GM12878 (cell line): Measurements from ENCODE around the gene CFAP61. TPM values are rescaled to one million over a fixed set of nuclear protein-coding genes. Genes with fewer than 3 reads are reported as not detected.

Source experiments
- ATAC-seq: fragments of 200-7000 bp; cut with Tn5 transposase; 3 replicates; pipeline ENCODE4 v1.9.1; 2020; ENCODE audit warnings: mild to moderate bottlenecking, moderate library complexity
- BruUV-seq: library from RNA; stranded (reverse); fragments of 400-500 nt; replicated peaks from 2 replicates; lab custom pipeline; 2021; lab: Mats Ljungman, UMichigan
- CTCF ChIA-PET: fragments of 300-600 bp; sonication (Branson Sonifier 250); formaldehyde crosslinking; extraction: SDS; loops from one replicate; lab custom pipeline; 2021; ENCODE audit warnings: inconsistent platforms; lab: Yijun Ruan, JAX
- POLR2A ChIA-PET: fragments of 350-600 bp; formaldehyde crosslinking; extraction: SDS; loops from one replicate; lab custom pipeline; 2021; ENCODE audit warnings: inconsistent platforms; lab: Charles Lee
- RAD21 ChIA-PET: fragments of 300-600 bp; sonication (Branson Sonifier 250); formaldehyde crosslinking; loops from one replicate; lab custom pipeline; 2023; ENCODE audit warnings: antibody characterized with exemption; ENCODE audit not compliant: unreplicated experiment; lab: Charles Lee
- SMC1A ChIA-PET: fragments of 300-600 bp; sonication (Branson Sonifier 250); formaldehyde crosslinking; loops from one replicate; lab custom pipeline; 2023; ENCODE audit not compliant: unreplicated experiment, uncharacterized antibody; lab: Charles Lee
- DNase-seq: peaks from one replicate; pipeline ENCODE4 v3.0.0-alpha.2; 2011; ENCODE audit warnings: low read depth, low spot score
- FAIRE-seq: peaks from 3 replicates; lab custom pipeline; 2011; peaks lifted over from hg19 to GRCh38; lab: Jason Lieb, UNC
- H2AFZ ChIP-seq: 2 replicates; pipeline ENCODE4 v1.6.0; 2011; ENCODE audit warnings: low read depth, low read length, control low read depth; ENCODE audit not compliant: control insufficient read depth
- H3K27ac ChIP-seq: 2 replicates; pipeline ENCODE4 v1.5.1; 2011; ENCODE audit warnings: control low read depth; ENCODE audit not compliant: control insufficient read depth, insufficient read depth
- H3K27me3 ChIP-seq, 2 experiments: replicated peaks in 1 of 2; 2 replicates each; pipeline versions ENCODE4 v1.6.0 to v1.6.1; 2011; ENCODE audit warnings: low read length in 1 of 2; ENCODE audit not compliant: control insufficient read depth in 2 of 2, insufficient read depth in 2 of 2
- H3K36me3 ChIP-seq, 2 experiments: 2 replicates each; pipeline ENCODE4 v1.5.1; 2011; ENCODE audit warnings: low read length in 1 of 2; ENCODE audit not compliant: control insufficient read depth in 2 of 2, insufficient read depth in 2 of 2
- H3K4me1 ChIP-seq: 2 replicates; pipeline ENCODE4 v1.6.1; 2011; ENCODE audit warnings: mild to moderate bottlenecking, low read length, moderate library complexity, mixed read lengths; ENCODE audit not compliant: control insufficient read depth, insufficient read depth
- H3K4me2 ChIP-seq: 2 replicates; pipeline ENCODE4 v1.6.0; 2011; ENCODE audit warnings: control low read depth; ENCODE audit not compliant: control insufficient read depth, insufficient read depth
- H3K4me3 ChIP-seq: fragments of 200-600 bp; sonication (generic); 2 replicates; pipeline ENCODE4 v1.5.1; 2016
- H3K79me2 ChIP-seq: 2 replicates; pipeline ENCODE4 v1.6.0; 2011; ENCODE audit warnings: low read length; ENCODE audit not compliant: control insufficient read depth, insufficient read depth
- H3K9ac ChIP-seq: 2 replicates; pipeline ENCODE4 v1.8.0; 2011; ENCODE audit warnings: low read length, control low read depth, mixed read lengths; ENCODE audit not compliant: control insufficient read depth, insufficient read depth
- H3K9me3 ChIP-seq: replicated peaks from 3 replicates; pipeline ENCODE4 v1.5.1; 2011; ENCODE audit warnings: mild to moderate bottlenecking, low read length; ENCODE audit not compliant: control insufficient read depth, insufficient read depth
- H4K20me1 ChIP-seq: 2 replicates; pipeline ENCODE4 v1.6.0; 2011; ENCODE audit not compliant: control insufficient read depth, insufficient read depth
- ATF2 ChIP-seq: IDR thresholded peaks from 2 replicates; pipeline ENCODE4 v1.6.1; 2012; ENCODE audit warnings: low read length, inconsistent platforms
- CEBPZ ChIP-seq: fragments of 150-350 bp; IDR thresholded peaks from 2 replicates; pipeline ENCODE4 v1.6.1; 2016; ENCODE audit warnings: low read depth, low read length
- CHD2 ChIP-seq: IDR thresholded peaks from 2 replicates; pipeline ENCODE4 v1.6.1; 2011; ENCODE audit warnings: low read depth, low read length, improper control_type of control experiment, borderline replicate concordance
- E2F8 ChIP-seq: fragments of 450-650 bp; IDR thresholded peaks from 2 replicates; pipeline ENCODE4 v1.6.1; 2018; ENCODE audit warnings: mild to moderate bottlenecking, low read depth, moderate library complexity; ENCODE audit not compliant: partially characterized antibody
- FOXM1 ChIP-seq: IDR thresholded peaks from 2 replicates; pipeline ENCODE4 v1.6.1; 2012; ENCODE audit warnings: low read depth, mild to moderate bottlenecking, inconsistent platforms, low read length, moderate library complexity
- PAX8 ChIP-seq: fragments of 450-650 bp; IDR thresholded peaks from 2 replicates; pipeline ENCODE4 v1.6.1; 2017; ENCODE audit warnings: mild to moderate bottlenecking, moderate library complexity
- PKNOX1 ChIP-seq: fragments of 450-650 bp; IDR thresholded peaks from 2 replicates; pipeline ENCODE4 v1.6.1; 2016; ENCODE audit warnings: mild to moderate bottlenecking
- POLR2AphosphoS2 ChIP-seq: IDR thresholded peaks from 2 replicates; pipeline ENCODE4 v1.6.1; 2011; ENCODE audit warnings: low read depth, mild to moderate bottlenecking, low read length, improper control_type of control experiment, moderate library complexity
- POLR2AphosphoS5 ChIP-seq: IDR thresholded peaks from 2 replicates; pipeline ENCODE4 v1.6.1; 2011; ENCODE audit warnings: mild to moderate bottlenecking, low read length, inconsistent platforms
- PRDM15 ChIP-seq: fragments of 450-650 bp; formaldehyde crosslinking; IDR thresholded peaks from 2 replicates; pipeline ENCODE4 v1.4.0; 2020; ENCODE audit warnings: mild to moderate bottlenecking, moderate library complexity
- TARDBP ChIP-seq: IDR thresholded peaks from 2 replicates; pipeline ENCODE4 v1.6.1; 2016; ENCODE audit warnings: borderline replicate concordance
- WGBS: methylation state at CpG from one replicate; pipeline ENCODE4 v1.1.6; 2016; ENCODE audit warnings: low lambda C conversion rate; ENCODE audit not compliant: insufficient replicate concordance, insufficient coverage; ENCODE audit errors: missing lambda C conversion rate; 5-methylcytosine and 5-hydroxymethylcytosine counted together
- in situ Hi-C: fragments of 300-500 bp; cut with MboI; formaldehyde crosslinking; loops from 9 replicates; pipeline ENCODE4 v1.14.3; 2018; ENCODE audit warnings: mixed read lengths
- intact Hi-C: fragments of 100-400 bp; cut with micrococcal nuclease; formaldehyde crosslinking; loops from one replicate; pipeline ENCODE4 v1.14.2; 2022; ENCODE audit not compliant: unreplicated experiment
- polyA plus RNA-seq, 11 experiments: library from polyadenylated mRNA; depleted of rRNA in 4 of 11; unstranded in 6 of 11; stranded (reverse) in 5 of 11; fragments of >200 nt; fragmentation: Nextera tagmentation in 4 of 11; fragmentation: Illumina TruSeq in 1 of 11; extraction: Ambion mirVana in 4 of 11; extraction: Trizol in 1 of 11; gene quantifications; 1 replicate in 1 of 11; 2 replicates in 10 of 11; pipeline versions ENCODE4 v1.2.1 to v1.2.3, GENCODE V29; 2011 to 2016; ENCODE audit warnings: inconsistent platforms in 2 of 11, missing spikeins in 2 of 11, low read depth in 1 of 11
- total RNA-seq, 4 experiments: library from RNA; depleted of rRNA in 3 of 4; stranded (reverse); fragments of >200 nt in 3 of 4; fragmentation: Illumina TruSeq in 1 of 4; extraction: Trizol in 1 of 4; gene quantifications; 2 replicates each; pipeline versions ENCODE4 v1.2.1 to v1.2.3, GENCODE V29; 2013 to 2021

Gene CFAP61
- total and polyA plus RNA-seq, 10 of the 15 experiments (the other 5 are each of a cell fraction or from before 2014, with no cell fraction given) = 0.11 to 0.41 (median 0.24) TPM; not detected in 7

- 42% methylated on average over 3 of the region's 3 CpGs for WGBS
- H3K27ac ChIP-seq = no peak overlapping the region
- TF ChIP-seq CEBPZ = no peak
- no peak for TF ChIP-seq FOXM1
- TF ChIP-seq E2F8 = no peak
- no peak for TF ChIP-seq POLR2AphosphoS2
- TF ChIP-seq ATF2 = no peak
- no peak for TF ChIP-seq PKNOX1
- TF ChIP-seq PAX8 = no peak
- no peak for TF ChIP-seq TARDBP
- TF ChIP-seq CHD2 = no peak
- no peak for TF ChIP-seq POLR2AphosphoS5
- no peak for TF ChIP-seq PRDM15
- H3K9me3 ChIP-seq = no peaks in the 10 kb centered on the region
- no peaks in the 10 kb centered on the region; a peak in 1 of 4 replicates for H3K27me3 ChIP-seq
- no peaks in the 10 kb centered on the region for H3K4me1 ChIP-seq
- H4K20me1 ChIP-seq = no peaks in the 10 kb centered on the region
- no peak overlapping the region for H2AFZ ChIP-seq
- RAD21 ChIA-PET = no interaction called here
- DNase-seq (no peak), ATAC-seq (no peak), FAIRE-seq (no peak)
- no peak overlapping the region for H3K4me3 ChIP-seq
- H3K4me2 ChIP-seq = no peak overlapping the region
- intact Hi-C loops (no loop called here), in situ Hi-C loops (no loop called here)
- H3K9ac ChIP-seq = no peak overlapping the region
- SMC1A ChIA-PET = no interaction called here
- no TSS peak for BruUV-seq
- CTCF ChIA-PET = no interaction called here
- POLR2A ChIA-PET = no interaction called here
- H3K36me3 ChIP-seq = no peaks in the 10 kb centered on the region
- H3K79me2 ChIP-seq = no peaks in the 10 kb centered on the region
Observed at GRCh38 chr20:20401991-20402390, 349.7 kb downstream of the CFAP61 start.
